GM12892 (cell line): Measurements from ENCODE around the gene MS4A3. TPM values are rescaled to one million over a fixed set of nuclear protein-coding genes. Genes with fewer than 3 reads are reported as not detected.
"Not testable (repeated sequence)": the region's sequence is repeated elsewhere in the genome, so short reads cannot be mapped to it uniquely, and the experiment has no call there.

Experiments used
- DNase-seq: peaks from one replicate; pipeline ENCODE4 v3.0.0; 2011; ENCODE audit not compliant: insufficient read length
- FAIRE-seq: peaks from 2 replicates; lab custom pipeline; 2011; peaks lifted over from hg19 to GRCh38; lab: Jason Lieb, UNC
- POLR2A ChIP-seq: IDR thresholded peaks from 2 replicates; pipeline ENCODE4 v1.6.1; 2011; ENCODE audit warnings: low read depth, low read length, control low read depth
- POLR2AphosphoS5 ChIP-seq: IDR thresholded peaks from 2 replicates; pipeline ENCODE4 v1.6.1; 2011; ENCODE audit warnings: low read depth, low read length, control low read depth
- TAF1 ChIP-seq: IDR thresholded peaks from 2 replicates; pipeline ENCODE4 v1.6.1; 2011; ENCODE audit warnings: low read depth, mild to moderate bottlenecking, control low read depth, low read length, borderline replicate concordance
- polyA plus RNA-seq: library from polyadenylated mRNA; unstranded; fragments of >200 nt; gene quantifications from one replicate; pipeline ENCODE4 v1.2.1, GENCODE V29; 2012; ENCODE audit warnings: missing spikeins, inconsistent platforms; ENCODE audit not compliant: missing spikeins

MS4A3 gene
- polyA plus RNA-seq: not detected

- peak; percentile 38 for FAIRE-seq
- TF ChIP-seq TAF1 (no peak), POLR2A (no peak), POLR2AphosphoS5 (no peak)
- DNase-seq: no peak
These were observed at the start of gene MS4A3 for GRCh38 chr11:60056349-60056969. TSS of gene MS4A3 (plus strand) at chr11:60056665. CDS start at chr11:60061161, 4,496 bp downstream.

DNA sequence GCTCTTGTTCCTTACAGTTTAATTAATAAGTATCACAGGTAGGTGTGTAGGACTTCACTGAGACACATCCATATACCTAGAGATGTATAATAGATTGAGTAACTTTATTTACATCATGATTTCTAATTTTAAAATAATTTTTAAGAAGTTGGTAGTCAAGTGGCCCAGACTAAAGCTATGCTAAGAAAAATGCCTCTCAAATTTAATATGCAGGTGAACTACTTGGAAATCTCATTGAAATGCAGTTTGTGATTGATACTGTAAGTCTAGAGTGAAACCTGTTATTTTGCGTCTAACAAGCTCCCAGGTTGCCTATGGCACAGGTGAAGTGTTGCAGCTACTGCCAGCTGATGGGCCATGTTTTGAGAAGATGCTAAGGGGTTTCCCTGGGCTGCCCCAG is 39.6 kb upstream of the MS4A3 start, which contains the start of gene OOSP4B:
Gene OOSP4B (plus strand): TSS at position 301 of the 400 bp plus-strand sequence.
- FAIRE-seq: no peak

DNA sequence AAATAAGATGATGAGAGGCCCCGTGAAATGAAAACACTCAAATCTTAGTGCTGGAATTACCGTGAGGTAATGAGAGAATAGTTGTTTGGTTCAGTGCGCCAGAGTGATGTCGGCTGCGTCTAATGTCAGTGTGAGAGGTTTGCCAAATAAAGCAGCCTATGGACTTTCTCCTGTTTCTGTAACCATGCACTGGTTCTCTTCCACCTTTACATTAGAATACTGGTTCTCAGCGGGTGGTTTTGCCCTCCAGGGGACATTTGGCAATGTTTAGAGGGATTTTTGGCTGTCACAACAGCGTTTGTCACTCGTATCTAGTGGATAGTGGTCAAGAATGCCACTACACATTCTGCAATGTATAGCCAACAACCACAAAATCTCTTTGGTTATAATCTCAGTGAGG is 38.4 kb upstream of the MS4A3 start:
- TF ChIP-seq POLR2A: no peak
- no peak for TF ChIP-seq POLR2AphosphoS5
- TF ChIP-seq TAF1: no peak
- no peak for DNase-seq
- no peak for FAIRE-seq

More for the DNA sequence above, 39.6 kb upstream of the MS4A3 start, which contains the start of gene OOSP4B:
- TF ChIP-seq TAF1 (no peak), POLR2AphosphoS5 (no peak), POLR2A (no peak)
- no peak for DNase-seq

DNA sequence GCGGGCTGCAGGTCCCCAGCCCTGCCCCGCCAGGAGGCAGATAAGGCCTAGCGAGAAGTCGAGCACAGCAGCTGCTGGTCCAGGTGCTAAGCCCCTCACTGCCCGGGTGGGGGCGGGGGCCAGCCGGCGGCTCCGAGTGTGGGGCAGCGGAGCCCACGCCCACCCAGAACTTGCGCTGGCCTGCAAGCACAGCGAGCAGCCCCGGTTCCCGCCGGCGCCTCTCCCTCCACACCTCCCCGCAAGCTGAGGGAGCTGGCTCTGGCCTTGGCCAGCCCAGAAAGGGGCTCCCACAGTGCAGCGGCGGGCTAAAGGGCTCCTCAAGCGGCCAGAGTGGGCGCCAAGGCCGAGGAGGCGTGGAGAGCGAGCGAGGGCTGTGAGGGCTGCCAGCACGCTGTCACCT is 36.1 kb upstream of the MS4A3 start:
- DNase-seq, FAIRE-seq: not testable (repeated sequence)

- FAIRE-seq: no peak
- no peak for DNase-seq
- TF ChIP-seq POLR2AphosphoS5: no peak
- TF ChIP-seq TAF1: no peak
- TF ChIP-seq POLR2A: no peak
These were observed 27.3 kb upstream of the MS4A3 start for GRCh38 chr11:60029015-60029632.

GRCh38 chr11:60040109-60040508 is 16.4 kb upstream of the MS4A3 start, which contains the start of gene OOSP2:
TSS of gene OOSP2 (plus strand) at chr11:60040409. CDS start at chr11:60040460, 51 bp downstream.
- DNase-seq (no peak), FAIRE-seq (no peak)
- TF ChIP-seq POLR2AphosphoS5: no peak
- TF ChIP-seq TAF1: no peak
- no peak for TF ChIP-seq POLR2A

GRCh38 chr11:60050422-60050821 is 6.0 kb upstream of the MS4A3 start:
- DNase-seq, FAIRE-seq: not testable (repeated sequence)

- DNase-seq, FAIRE-seq: not testable (repeated sequence)
These were observed 5.6 kb upstream of the MS4A3 start for GRCh38 chr11:60050839-60051238.

- no peak for DNase-seq
- TF ChIP-seq POLR2A: no peak
- no peak for TF ChIP-seq POLR2AphosphoS5
- no peak for TF ChIP-seq TAF1
- FAIRE-seq: no peak
These were observed 2.6 kb downstream of the MS4A3 start for GRCh38 chr11:60059052-60059451.

GRCh38 chr11:60059521-60060240 is 3.2 kb downstream of the MS4A3 start:
- no peak for FAIRE-seq
- DNase-seq: no peak
- TF ChIP-seq POLR2A (no peak), TAF1 (no peak), POLR2AphosphoS5 (no peak)

GRCh38 chr11:60064111-60064510 is 7.6 kb downstream of the MS4A3 start:
- FAIRE-seq (no peak), DNase-seq (no peak)
- TF ChIP-seq POLR2A (no peak), POLR2AphosphoS5 (no peak), TAF1 (no peak)

GRCh38 chr11:60065801-60066200 is 9.3 kb downstream of the MS4A3 start:
- no peak for FAIRE-seq
- TF ChIP-seq POLR2AphosphoS5 (no peak), TAF1 (no peak), POLR2A (no peak)
- no peak for DNase-seq

DNA sequence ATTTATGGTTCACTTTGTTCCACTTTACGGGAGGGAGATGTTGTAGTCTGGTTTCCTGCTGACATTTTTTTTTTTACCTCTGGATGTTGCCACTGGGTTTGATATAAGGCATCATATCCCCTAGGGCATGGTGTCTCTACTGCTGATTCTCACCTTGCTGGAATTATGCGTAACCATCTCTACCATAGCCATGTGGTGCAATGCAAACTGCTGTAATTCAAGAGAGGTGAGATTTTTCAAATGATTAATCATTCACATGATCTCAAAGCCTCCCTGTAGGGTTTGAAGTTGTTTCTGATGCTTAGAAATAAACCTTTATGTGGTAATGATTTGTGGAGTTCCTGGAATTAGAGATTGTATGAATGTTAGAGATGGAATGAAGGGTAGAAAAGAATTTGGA is 13.0 kb downstream of the MS4A3 start:
- DNase-seq (no peak), FAIRE-seq (no peak)
- TF ChIP-seq TAF1 (no peak), POLR2AphosphoS5 (no peak), POLR2A (no peak)

DNA sequence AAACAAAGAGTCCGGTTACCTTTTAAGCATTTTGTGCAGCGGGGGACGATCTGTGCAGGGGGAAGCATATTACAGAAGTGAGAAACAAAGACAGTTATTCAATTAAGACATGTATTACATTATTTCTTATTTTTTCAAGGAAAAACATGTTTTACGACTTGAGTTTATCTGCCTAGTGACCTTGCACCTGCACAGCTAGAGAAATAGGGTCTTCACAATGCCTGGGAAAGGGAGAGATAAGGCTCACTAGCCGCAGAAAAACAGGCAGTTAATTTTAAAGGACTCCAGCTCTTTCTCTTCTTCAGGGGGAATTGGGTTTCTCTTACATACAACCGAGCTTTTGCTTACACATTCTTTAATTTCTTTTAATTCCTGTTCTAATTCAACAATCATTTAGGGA is 15.2 kb downstream of the MS4A3 start:
- DNase-seq, FAIRE-seq: not testable (repeated sequence)
